ENCODE data around the gene CD3E. TPM values are rescaled to one million over a fixed set of nuclear protein-coding genes. Genes with fewer than 3 reads are reported as not detected.

CD3E gene
- total RNA-seq, 1 experiment from 2014 or later = 0.51 TPM

DNA sequence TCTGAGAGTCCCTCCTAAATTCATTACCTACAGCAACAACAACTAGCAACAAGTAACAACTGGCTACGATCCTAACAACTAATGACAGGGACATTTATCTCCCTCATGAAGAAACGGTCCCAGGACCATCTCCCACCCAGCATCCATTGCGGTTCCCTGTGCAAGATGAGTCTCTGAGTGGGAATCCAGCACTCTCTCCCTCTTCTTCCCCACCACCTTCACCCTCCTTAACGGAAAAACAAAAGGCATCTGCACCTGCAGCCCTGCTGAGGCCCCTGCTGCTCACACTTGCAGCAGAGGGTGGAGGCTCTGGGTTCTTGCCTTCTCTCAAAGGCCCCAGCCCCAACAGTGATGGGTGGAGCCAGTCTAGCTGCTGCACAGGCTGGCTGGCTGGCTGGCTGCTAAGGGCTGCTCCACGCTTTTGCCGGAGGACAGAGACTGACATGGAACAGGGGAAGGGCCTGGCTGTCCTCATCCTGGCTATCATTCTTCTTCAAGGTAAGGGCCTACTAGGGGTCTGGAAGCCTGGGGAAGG is 39.5 kb downstream of the CD3E start, which contains the start of gene CD3G:
TSS of gene CD3G (plus strand) at position 364 of the 535 bp plus-strand sequence. CDS start at position 444, 80 bp downstream.
- intact Hi-C loops (cut with micrococcal nuclease; ENCODE audit: unreplicated experiment) = no loop called here

GRCh38 chr11:118349475-118349874 is 44.9 kb downstream of the CD3E start:
- DNase-seq (ENCODE audit: low read depth, low spot score) = no peak
- intact Hi-C loops (cut with micrococcal nuclease; ENCODE audit: unreplicated experiment) = no loop called here
- Histone ChIP-seq H3K4me3 (ENCODE audit: low read depth in 2 of 2, low read length in 2 of 2) (no peak overlapping the region), H3K36me3 (ENCODE audit: control insufficient read depth, insufficient read depth, low read length) (no peaks in the 10 kb centered on the region), H3K27ac (ENCODE audit: low read length) (no peak overlapping the region), H3K4me1 (ENCODE audit: control insufficient read depth, insufficient read depth, low read length) (no peaks in the 10 kb centered on the region), H3K9me3 (ENCODE audit: control insufficient read depth, insufficient read depth, low read depth, low read length) (no peaks in the 10 kb centered on the region), H3K27me3 (ENCODE audit: control insufficient read depth, insufficient read depth, low read length) (peaks cover 29% of the 10 kb centered on the region)
- in situ Hi-C loops (cut with HindIII; ENCODE audit: low pct_unique_long_range_greater_than_20kb, low sequenced_read_pairs) = no loop called here
- ChIA-PET POLR2A (no interaction called here), CTCF (no interaction called here)
- BruUV-seq (replicated peaks) = no TSS peak
- no peak for TF ChIP-seq TCF7L2 (IDR thresholded peaks at IDR 0.05; ENCODE audit: low read depth, low read length)
- no peak for TF ChIP-seq POLR2AphosphoS5 (IDR thresholded peaks at IDR 0.05; ENCODE audit: low read depth, low read length)
- TF ChIP-seq, protein P1, sequence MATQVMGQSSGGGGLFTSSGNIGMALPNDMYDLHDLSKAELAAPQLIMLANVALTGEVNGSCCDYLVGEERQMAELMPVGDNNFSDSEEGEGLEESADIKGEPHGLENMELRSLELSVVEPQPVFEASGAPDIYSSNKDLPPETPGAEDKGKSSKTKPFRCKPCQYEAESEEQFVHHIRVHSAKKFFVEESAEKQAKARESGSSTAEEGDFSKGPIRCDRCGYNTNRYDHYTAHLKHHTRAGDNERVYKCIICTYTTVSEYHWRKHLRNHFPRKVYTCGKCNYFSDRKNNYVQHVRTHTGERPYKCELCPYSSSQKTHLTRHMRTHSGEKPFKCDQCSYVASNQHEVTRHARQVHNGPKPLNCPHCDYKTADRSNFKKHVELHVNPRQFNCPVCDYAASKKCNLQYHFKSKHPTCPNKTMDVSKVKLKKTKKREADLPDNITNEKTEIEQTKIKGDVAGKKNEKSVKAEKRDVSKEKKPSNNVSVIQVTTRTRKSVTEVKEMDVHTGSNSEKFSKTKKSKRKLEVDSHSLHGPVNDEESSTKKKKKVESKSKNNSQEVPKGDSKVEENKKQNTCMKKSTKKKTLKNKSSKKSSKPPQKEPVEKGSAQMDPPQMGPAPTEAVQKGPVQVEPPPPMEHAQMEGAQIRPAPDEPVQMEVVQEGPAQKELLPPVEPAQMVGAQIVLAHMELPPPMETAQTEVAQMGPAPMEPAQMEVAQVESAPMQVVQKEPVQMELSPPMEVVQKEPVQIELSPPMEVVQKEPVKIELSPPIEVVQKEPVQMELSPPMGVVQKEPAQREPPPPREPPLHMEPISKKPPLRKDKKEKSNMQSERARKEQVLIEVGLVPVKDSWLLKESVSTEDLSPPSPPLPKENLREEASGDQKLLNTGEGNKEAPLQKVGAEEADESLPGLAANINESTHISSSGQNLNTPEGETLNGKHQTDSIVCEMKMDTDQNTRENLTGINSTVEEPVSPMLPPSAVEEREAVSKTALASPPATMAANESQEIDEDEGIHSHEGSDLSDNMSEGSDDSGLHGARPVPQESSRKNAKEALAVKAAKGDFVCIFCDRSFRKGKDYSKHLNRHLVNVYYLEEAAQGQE (IDR thresholded peaks at IDR 0.05; ENCODE audit: insufficient read depth in 1 of 2, low read depth in 2 of 2, low read length in 1 of 2) = no peak
- no peak for TF ChIP-seq CTCF (IDR thresholded peaks at IDR 0.05)
- no peak for TF ChIP-seq SIN3A (IDR thresholded peaks at IDR 0.05; ENCODE audit: borderline replicate concordance, insufficient read depth, low read depth, low read length)
- ATAC-seq = no peak

More for the DNA sequence above, 39.5 kb downstream of the CD3E start, which contains the start of gene CD3G:
- Histone ChIP-seq H3K27me3 (ENCODE audit: control insufficient read depth, insufficient read depth, low read length) (peaks cover 14% of the 10 kb centered on the region), H3K9me3 (ENCODE audit: control insufficient read depth, insufficient read depth, low read depth, low read length) (no peaks in the 10 kb centered on the region), H3K4me3 (ENCODE audit: low read depth in 2 of 2, low read length in 2 of 2) (no peak within 1 kb of the TSS), H3K4me1 (ENCODE audit: control insufficient read depth, insufficient read depth, low read length) (no peaks in the 10 kb centered on the region), H3K36me3 (ENCODE audit: control insufficient read depth, insufficient read depth, low read length) (no peaks in the 10 kb centered on the region), H3K27ac (ENCODE audit: low read length) (no peak within 1 kb of the TSS)
- no peak for ATAC-seq
- ChIA-PET CTCF (no interaction called here), POLR2A (no interaction called here)
- in situ Hi-C loops (cut with HindIII; ENCODE audit: low pct_unique_long_range_greater_than_20kb, low sequenced_read_pairs) = no loop called here
- no peak for TF ChIP-seq TCF7L2 (IDR thresholded peaks at IDR 0.05; ENCODE audit: low read depth, low read length)
- no peak for DNase-seq (ENCODE audit: low read depth, low spot score)
- BruUV-seq (replicated peaks) = no TSS peak

- Histone ChIP-seq H3K27ac (ENCODE audit: low read length) (no peak overlapping the region), H3K4me3 (ENCODE audit: low read depth in 2 of 2, low read length in 2 of 2) (no peak overlapping the region), H3K27me3 (ENCODE audit: control insufficient read depth, insufficient read depth, low read length) (peaks cover 22% of the 10 kb centered on the region), H3K9me3 (ENCODE audit: control insufficient read depth, insufficient read depth, low read depth, low read length) (no peaks in the 10 kb centered on the region), H3K36me3 (ENCODE audit: control insufficient read depth, insufficient read depth, low read length) (no peaks in the 10 kb centered on the region), H3K4me1 (ENCODE audit: control insufficient read depth, insufficient read depth, low read length) (no peaks in the 10 kb centered on the region)
- ATAC-seq (no peak), DNase-seq (ENCODE audit: low read depth, low spot score) (no peak)
- ChIA-PET POLR2A (no interaction called here), CTCF (no interaction called here)
- TF ChIP-seq CTCF (IDR thresholded peaks at IDR 0.05) = peak; percentile 77
- TF ChIP-seq, protein P1 (IDR thresholded peaks at IDR 0.05; ENCODE audit: insufficient read depth in 1 of 2, low read depth in 2 of 2, low read length in 1 of 2) = no peak
- in situ Hi-C loops (cut with HindIII; ENCODE audit: low pct_unique_long_range_greater_than_20kb, low sequenced_read_pairs) (no loop called here), intact Hi-C loops (cut with micrococcal nuclease; ENCODE audit: unreplicated experiment) (loop anchor here (2.0 kb wide), 1 partner anchor 154 kb away; no protein-coding TSS in a partner anchor)
- BruUV-seq (replicated peaks) = no TSS peak
Observed at GRCh38 chr11:118353084-118353710, 48.7 kb downstream of the CD3E start.

Data from Panc1 (cell line).